DMS153 (cell line): ENCODE results near the gene TNNI3K.
A peak's percentile ranks its signal among the peaks of the same experiment; 100 is the strongest.

ENCODE experiments used
- DNase-seq: peaks from one replicate; lab custom pipeline; 2025; lab: John Stamatoyannopoulos, UW

TNNI3K gene

DNA sequence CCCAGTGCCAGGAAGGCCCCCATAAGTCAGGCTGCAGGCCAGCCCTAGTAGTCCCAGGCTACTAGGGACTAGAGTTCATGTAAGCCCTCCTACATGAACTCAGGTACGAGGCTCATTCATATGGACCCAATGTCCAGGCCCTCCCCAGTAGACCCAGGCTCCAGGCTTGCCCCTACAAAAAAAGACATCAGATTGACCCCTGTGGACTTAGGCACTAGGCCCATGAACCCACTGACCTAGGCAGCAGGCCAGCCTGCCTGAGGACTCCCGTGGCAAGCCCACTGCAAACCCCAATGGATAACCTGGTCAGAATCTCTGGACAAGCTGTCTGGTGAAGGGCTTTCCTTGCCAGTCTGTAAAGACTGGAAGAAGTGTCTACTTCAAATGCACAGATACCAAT is 51.2 kb downstream of the TNNI3K start:
- no peak for DNase-seq

DNA sequence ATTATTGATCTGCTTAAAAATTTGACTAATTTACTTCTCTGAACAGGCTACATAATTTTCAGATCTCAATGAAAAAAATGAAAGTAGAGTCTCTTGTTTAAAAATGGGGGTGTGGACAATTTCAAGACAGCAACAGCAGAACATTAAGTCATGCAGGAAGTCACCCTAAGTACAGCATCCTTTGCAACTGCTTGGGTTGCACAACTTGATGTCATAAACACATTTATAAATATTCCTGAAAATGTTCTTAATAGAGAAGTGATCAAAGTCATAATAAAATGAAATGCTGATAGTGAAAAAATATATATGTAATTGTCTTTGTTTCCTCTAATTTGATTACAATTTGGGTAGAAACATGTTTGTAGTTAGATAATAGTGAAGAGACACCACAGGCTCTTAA is 79.3 kb downstream of the TNNI3K start:
- no peak for DNase-seq

DNA sequence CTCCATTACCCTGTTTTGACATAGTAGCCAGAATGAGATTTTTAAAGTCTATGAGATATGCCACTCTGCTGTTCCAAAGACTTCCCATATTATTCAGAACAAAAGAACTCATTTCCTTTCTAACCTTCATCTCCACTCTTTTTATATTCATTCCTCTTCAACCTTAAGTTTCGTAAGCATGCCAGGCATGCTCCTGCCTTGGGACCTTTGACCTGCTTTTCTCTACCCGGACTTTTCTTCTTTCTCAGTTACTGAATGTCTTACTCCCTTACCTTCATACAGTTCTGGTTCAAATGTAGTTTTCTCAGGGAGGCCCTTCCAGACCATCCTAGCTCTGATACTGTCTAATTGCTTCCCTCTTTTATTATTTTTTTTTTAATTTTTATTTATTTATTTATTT is 81.1 kb downstream of the TNNI3K start:
- DNase-seq, result no peak

DNA sequence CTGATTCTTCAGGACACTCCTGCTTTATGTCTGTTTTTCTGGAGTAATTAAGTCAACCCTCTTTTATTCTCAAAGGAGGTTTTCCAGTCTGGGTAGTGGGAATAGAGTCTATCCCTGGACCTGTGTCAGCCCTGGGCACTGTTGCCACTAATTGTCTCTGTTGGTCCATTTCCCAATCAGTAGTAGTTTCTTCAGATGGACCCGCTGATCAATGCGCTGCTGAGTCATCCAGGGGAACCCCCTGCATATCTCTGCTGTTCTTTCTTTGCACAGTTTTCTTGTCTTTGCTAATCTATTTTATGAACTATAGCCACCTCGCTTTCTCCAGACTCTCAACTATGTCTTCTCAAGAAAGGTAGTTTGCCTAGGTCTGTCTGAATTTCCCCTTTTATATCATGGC is 82.5 kb downstream of the TNNI3K start:
- no peak for DNase-seq

DNA sequence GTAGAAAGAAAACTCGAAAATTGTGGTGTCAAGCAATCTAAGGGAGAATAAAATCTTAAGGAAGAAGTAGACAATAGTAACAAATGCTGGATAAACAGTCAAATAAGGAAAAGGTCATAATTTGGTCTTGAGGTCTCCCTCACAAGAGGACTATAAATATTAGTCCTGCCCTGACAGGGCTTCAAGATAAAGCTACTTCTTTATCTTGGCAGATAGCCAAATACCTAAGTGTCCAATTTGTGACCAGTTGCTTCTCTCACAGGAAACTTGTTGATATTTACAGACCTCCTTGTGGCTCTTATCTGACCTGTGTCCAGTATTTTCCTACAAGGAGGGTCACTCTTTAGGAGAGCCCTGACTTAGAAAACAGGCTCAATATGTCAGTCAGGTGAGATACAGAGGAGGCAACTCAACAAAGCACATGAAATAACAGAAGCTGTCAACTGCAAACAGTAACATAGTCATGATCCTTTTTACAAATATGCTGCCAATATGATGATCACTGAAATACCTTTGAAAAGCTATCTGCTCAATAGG is 88.8 kb downstream of the TNNI3K start:
- no peak for DNase-seq

DNA sequence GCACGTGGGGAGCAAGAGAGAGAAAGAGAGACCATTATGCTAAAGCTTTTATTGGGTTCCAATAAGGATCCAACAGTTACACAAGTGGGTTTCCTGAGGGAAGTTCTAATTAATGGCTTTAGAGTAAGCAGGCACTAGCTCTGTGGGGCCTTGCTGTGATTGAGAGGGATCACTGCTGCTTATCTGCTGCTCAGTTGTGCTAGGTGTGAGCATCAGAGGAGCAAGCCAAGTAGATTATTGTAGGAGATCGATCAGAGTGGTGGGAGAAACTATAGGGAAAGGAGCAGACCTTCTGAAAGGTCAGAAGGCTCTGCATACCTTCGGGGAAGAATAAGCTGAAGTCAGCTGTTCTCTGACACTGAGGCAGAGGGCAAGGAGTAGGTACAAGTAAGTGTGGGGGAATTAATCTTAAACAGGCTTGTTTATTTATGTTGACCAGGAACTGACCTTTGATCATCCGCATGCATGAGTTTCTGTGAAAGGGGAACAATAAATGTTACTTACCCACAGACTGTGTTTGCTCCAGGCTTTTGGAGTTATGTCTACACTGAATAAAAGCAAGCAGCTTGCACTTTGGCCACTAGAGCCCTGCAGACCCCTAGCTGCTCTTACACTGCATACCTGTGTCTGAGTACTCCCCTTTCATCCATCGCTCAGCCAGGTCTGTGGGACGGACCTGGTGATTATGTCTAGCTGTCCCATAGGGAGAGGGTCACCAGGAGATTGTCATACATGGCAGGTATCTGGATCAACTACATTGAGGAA is 89.7 kb downstream of the TNNI3K start:
- DNase-seq, result no peak

DNA sequence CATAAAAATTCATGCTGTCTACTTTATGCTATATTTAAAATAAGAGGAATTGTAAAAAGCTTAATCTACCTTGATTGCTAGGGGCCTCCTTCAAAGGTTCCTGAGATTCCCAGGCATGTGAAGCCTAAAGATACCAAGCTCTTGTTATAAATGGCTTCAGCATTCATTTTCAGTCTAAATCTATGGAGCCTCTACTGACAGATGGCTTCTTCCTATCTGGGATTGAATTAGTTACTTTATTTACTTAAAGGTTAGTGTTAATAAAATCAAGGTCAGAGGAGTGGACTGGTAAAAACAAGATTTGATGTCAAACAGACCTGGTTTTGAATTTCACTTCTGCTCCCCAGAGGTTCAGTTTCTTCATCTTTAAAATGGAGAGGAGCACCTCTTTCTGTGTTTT is 93.7 kb downstream of the TNNI3K start:
- no peak for DNase-seq

DNA sequence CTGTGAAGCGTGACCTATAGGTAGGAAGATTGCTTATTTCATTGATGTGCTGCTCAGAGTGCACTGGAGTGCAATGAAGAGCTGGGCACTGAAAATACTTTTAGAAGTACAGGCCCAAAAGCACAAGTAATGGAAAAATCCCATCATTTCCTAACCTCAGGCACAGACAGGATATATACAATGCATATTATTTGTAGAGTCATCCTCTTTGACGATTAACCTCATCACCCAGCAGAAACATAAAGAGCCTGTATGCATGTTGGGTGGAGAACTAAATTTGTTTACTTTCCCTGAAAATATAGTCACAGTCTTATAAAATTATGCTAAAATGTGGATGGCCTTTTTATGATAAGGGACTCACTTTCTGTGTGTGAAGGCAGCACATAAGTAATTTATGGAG is 98.1 kb downstream of the TNNI3K start:
- DNase-seq, result no peak

DNA sequence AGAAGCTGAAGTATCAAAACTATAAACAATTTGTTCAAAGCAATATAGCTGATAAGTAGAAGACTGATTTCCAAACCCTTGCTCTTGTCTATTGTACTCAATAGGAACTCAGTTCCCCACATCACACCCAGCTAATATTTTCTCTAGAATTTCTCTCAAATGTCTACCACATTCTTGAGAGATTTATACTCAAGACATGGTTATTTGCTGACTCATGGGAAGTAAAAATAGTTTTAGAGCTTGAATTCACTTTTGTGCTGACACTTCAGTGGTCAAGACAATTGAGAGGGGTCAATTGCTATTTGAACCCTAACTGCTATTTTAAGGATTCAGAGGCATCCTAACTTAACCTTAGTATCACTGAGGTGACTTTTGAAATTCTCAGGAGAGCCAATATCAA is 99.0 kb downstream of the TNNI3K start:
- no peak for DNase-seq

DNA sequence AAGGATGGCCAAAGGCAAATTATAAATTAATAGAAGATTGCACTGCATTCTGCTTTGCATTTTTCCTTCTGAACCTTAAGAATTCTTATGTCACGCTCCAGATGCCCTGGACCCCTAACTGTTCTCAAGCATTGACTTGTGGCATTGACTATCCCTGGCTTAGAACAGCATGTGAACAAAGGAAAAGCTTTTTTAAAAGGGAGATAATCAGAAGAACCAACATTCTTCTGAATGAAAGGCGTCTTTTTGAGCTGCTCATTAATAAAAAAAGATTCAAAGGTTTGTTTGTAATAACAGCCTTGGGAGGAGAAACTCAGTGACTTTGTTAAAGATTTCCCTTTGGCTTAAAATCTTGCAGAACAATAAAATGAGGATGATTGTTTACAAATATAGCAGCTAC is 105.5 kb downstream of the TNNI3K start:
- no peak for DNase-seq

DNA sequence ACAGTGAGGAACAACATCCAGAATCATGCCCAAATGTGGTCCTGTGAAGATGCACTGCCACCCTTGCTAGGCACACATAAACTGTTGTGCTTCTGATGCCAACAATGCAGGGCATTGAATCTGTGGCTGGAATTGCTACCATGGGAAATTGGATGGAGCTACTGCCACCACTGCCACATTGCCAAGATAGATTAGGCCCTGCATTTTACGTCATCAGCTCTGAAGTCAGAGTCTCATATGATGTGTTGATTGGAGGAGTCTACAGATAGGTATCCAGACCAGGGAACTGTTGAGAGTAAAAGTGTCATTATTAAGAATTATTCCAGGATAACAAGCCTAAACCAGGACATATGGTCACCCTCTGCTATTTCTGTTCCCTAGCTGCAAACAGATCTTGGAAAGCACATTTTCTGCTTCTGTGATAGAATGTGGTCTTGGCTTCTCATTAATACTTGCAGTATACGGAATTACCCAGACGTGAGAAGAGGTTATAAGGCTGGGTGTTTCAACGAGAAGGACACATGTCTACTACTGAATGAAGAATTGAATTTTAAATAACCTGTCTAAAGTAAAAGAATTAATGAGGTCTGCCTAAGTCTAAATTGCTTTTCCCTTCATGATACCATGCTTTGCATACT is 106.6 kb downstream of the TNNI3K start:
- DNase-seq, result no peak

DNA sequence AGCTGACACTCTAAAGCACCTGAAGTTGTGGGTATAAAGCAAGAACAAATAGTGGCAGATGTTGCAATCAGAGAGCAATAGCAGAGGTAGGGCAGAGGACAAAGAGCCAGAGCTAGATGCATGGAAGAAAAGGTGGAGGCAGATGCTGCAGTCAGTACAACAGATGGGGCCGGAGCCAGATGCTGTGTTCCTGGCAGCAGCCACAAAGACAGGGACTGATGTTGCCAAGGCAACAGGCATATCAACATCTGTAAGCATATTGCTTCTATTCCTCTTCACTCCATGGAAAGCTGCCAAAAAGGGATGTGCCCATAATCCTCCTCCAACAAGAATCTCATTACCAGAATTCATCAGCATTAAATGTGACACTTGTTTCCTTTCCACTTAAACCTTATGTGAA is 108.0 kb downstream of the TNNI3K start:
- peak; percentile 96 for DNase-seq

DNA sequence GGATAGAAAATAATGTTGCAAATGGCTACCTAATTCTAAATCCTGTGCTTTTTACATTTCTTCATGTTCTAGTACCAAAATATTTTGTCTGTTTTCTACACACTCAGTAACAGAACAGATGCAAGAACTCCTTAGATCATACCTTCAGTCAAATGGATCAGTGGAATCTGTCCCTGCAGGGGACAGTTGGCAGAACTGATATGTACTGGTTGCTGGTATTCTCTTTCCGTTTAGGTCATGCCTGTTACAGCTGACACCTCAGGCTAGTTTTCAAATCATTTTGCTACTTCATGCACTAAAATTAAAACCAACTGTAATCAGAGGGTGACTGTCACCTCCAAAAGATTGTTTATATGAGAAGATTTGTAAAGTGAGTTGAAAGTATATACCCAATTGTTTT is 109.2 kb downstream of the TNNI3K start:
- DNase-seq, result no peak

DNA sequence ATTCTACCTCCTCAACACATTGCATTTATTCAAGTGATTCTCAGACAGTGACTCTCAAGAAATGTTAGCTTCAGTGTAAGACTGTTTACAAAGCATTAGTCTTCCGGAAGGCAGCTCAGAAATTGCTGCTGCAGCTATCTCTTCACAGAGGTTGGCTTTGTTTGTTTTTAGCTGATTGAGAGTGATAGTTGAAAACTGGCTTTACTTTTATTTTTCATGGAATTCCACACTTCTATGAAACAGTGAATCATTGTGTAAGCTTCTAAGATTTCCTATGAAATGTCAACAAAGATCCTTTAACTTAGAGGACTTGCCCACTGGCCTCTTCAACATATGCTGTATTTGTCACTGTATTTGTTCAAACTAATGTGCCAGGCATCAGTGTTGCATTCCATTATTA is 121.3 kb downstream of the TNNI3K start:
- no peak for DNase-seq

DNA sequence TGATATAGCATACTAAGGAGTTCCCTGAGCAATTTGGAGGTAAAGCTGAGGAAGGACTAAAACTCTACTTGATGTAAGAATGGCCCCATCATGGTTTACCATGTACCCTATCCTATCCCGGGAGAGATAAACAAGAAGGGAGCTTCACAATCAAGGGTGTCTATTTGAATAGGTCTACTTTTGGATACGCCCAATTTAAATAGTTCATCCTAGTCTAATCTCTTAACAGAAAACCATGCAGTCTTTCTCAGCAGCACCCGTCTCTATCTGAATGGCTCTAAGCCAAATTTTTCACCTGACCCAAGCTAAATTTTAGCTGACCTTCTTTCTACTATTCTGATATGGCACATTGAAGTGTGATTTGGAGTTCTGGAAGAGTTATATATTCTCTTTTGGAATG is 122.0 kb downstream of the TNNI3K start:
- no peak for DNase-seq

DNA sequence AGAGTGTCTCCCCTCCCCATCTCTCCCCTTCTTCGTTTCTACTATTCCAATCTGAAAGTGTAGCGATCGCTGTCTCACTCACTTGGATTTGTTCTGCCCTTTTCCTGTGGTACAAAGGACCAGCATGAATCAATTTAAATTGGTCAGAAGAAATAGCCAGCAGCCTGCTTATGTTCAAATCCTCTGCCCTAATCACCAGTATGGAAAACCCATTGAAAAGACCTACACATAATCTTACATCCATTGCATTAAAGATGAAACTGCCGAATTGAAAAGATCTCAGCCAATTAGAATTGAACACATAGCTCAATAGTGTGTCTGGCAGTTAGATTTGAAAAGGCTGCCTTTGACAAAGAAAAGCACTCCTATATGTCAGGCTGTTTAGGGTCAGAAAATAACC is 122.6 kb downstream of the TNNI3K start:
- DNase-seq, result no peak

DNA sequence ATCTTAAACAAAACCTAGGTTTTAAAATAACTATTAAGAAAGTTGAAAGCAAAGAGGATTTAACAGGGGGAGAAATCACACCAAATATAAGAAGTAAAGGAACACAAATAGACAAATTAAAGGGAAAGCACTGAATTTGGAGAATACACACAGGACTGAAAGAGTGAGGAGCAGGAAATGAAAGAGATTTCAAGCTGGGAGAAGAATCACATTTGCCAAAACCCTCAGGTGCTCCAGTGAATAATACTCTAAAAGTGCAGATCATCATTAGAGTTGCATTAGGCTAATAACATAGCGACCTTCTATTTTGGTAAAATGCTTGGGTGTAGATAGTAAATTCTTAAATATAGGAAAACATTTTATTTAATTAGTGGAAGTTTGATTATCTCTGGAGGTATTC is 127.5 kb downstream of the TNNI3K start:
- DNase-seq, result no peak

DNA sequence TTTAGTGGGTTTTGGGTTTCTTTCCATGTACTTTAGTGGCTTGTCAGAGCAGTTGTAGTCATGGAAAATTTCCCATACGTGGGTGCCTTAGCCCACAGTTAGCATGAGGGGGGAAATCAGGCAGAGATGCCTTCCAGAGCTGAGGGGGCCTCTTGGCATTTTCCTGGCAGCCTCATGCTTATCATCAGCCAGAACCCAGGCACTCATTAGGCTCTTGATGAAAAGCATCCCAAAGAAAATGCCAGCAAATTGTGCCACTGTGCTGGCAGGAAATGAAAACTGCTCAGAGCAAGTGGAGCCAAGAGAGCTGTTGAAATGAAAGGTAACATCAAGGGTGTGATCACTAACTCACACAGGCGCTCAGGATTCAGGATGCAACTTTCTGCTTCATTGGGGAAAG is 128.0 kb downstream of the TNNI3K start:
- no peak for DNase-seq

DNA sequence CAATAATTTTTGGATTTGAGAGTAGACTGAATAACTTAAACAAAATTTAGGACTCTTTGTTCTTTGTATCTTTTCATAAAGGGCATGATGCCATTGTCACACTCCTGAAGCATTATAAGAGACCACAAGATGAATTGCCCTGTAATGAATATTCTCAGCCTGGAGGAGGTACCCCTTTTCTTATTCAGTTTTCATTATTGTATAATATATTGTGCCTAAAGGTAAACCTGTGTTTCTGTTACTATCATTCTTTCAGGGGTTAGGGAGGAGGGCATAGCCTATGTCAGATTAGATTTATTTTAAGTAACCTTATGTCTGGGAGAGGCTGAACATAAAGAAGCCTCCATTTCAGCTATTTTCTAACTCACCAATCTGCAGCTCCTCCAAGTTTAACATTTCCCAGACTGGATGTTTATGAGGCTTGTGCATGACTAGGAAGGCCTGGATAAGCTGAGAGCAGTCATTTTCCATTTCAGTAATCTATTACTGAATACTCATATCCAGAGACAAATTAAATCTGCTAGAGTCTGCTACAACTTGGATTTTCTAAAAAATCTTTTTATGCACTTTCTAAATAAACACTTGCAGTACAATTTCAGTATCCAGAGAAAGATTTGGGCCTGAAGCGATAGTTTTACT is 132.1 kb downstream of the TNNI3K start:
- no peak for DNase-seq

DNA sequence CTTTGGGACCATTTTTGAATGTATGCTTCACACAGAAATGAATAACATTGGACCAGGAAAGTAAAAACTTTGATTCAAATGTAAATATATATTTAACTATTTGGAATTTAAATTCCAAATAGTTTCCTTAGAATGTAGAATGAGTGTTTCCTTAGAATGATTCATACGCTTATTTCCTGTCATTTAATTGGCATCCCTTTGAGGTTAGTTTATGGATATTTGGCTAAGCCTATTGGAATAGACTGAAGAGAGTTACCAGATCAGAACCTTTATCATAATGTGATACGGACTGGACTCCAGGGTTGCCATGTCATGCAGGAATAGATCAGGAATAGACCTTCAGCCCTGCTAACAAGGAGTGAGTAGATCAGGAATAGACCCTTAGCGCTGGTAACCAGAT is 133.1 kb downstream of the TNNI3K start:
- no peak for DNase-seq

DNA sequence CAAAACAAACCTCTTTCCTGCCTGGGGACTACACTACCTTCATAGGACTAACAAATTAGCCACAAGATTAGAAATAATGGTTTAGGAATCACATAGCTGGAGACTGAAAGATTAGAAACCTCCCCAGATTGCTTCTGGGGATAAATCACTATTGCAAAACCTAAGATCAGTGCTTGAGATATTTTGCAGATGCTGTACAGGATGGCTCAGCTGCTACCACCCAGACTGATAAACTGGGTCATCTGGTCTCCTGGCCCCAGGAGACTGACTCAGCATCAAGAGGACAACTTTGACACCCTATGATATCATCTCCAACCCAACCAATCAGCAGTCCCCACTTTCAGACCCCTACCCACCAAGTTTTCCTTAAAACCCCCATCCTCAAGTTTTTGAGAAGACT is 140.2 kb downstream of the TNNI3K start:
- no peak for DNase-seq

DNA sequence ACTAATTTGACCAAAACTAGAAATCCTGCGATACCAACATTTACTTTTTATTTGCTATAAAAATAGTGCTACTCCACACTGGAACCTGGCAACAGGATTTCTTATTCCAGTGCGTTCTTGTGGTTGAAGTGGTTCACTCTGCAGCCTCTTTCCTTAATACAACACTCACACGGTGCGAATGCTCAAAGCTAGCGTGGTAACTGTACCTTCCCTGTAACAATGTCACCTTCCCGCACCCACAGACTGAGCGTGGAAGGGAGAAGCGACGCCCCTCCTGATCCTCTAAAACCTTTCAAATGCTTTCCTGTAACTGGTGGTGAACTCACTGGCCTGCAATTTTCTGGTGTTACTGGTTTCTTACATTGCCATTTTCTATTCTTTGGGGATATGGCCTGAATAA is 145.1 kb downstream of the TNNI3K start:
- no peak for DNase-seq

DNA sequence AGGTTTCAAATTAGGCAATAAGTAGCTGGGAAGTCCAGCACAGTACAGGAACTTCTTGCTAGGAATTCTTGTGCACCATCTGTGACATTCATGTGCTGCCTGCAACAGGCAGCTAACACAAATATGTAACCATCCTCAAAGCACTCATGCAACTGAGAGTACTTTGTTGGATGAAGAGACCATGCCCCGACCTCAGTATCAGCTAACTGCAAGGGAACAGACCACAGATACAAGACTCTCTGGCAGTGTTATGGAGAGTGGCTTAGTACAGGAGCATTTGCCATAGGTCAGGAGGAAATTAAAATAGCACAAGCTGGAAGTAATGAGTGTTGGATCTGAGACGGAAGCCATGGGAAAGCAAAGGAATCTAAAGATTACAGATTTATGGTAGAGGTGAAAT is 153.7 kb downstream of the TNNI3K start:
- DNase-seq, result no peak
